H1 (cell line): Measurements from ENCODE around the gene CLIC1. TPM values are rescaled to one million over a fixed set of nuclear protein-coding genes. Genes with fewer than 3 reads are reported as not detected.

ENCODE experiments used
- CTCF ChIA-PET: fragments of 300-600 bp; sonication (Branson Sonifier 250); formaldehyde crosslinking; loops from one replicate; lab custom pipeline; 2021; ENCODE audit not compliant: partially characterized antibody; lab: Charles Lee
- POLR2A ChIA-PET: fragments of 300-600 bp; sonication (Branson Sonifier 250); formaldehyde crosslinking; loops from one replicate; lab custom pipeline; 2021; ENCODE audit warnings: inconsistent platforms; ENCODE audit not compliant: partially characterized antibody; lab: Charles Lee
- DNase-seq, 2 experiments: peaks; one replicate each; pipeline versions ENCODE4 v3.0.0 to v3.0.0-alpha.2; 2010 to 2022; ENCODE audit warnings: low spot score in 2 of 2, low read depth in 1 of 2, mixed read lengths in 1 of 2
- FAIRE-seq: peaks from 2 replicates; lab custom pipeline; 2011; peaks lifted over from hg19 to GRCh38; lab: Jason Lieb, UNC
- H2AFZ ChIP-seq: 2 replicates; pipeline ENCODE4 v1.8.1; 2012; ENCODE audit warnings: low read length, inconsistent platforms
- H2AK5ac ChIP-seq: 2 replicates; pipeline ENCODE4 v1.6.1; 2013; ENCODE audit warnings: low read depth, low read length
- H2BK120ac ChIP-seq: replicated peaks from 2 replicates; pipeline ENCODE3; 2013; ENCODE audit warnings: low read depth, low read length, inconsistent platforms
- H2BK12ac ChIP-seq: 2 replicates; pipeline ENCODE4 v1.6.1; 2013; ENCODE audit warnings: low read depth, low read length
- H2BK15ac ChIP-seq: 2 replicates; pipeline ENCODE4 v1.6.1; 2013; ENCODE audit warnings: low read length
- H2BK20ac ChIP-seq: 2 replicates; pipeline ENCODE4 v1.6.1; 2013; ENCODE audit warnings: low read length
- H2BK5ac ChIP-seq: 2 replicates; pipeline ENCODE4 v1.6.1; 2013; ENCODE audit warnings: low read depth, low read length
- H3K14ac ChIP-seq: 2 replicates; pipeline ENCODE4 v1.6.1; 2013; ENCODE audit warnings: inconsistent platforms; ENCODE audit not compliant: insufficient read length
- H3K18ac ChIP-seq: 2 replicates; pipeline ENCODE4 v1.6.1; 2013; ENCODE audit warnings: low read length; ENCODE audit errors: extremely low read depth
- H3K23ac ChIP-seq: 2 replicates; pipeline ENCODE4 v1.6.1; 2013; ENCODE audit warnings: inconsistent platforms; ENCODE audit not compliant: insufficient read length
- H3K23me2 ChIP-seq: 2 replicates; pipeline ENCODE4 v1.6.1; 2013; ENCODE audit warnings: low read depth, low read length
- H3K27ac ChIP-seq: 2 replicates; pipeline ENCODE4 v1.6.1; 2011; ENCODE audit warnings: low read depth, low read length, inconsistent platforms
- H3K27me3 ChIP-seq, 4 experiments: replicated peaks in 1 of 4; 1 replicate in 1 of 4; 2 replicates in 3 of 4; pipeline versions ENCODE4 v1.6.1 to v1.8.1; 2011 to 2013; ENCODE audit warnings: low read length in 3 of 4, mild to moderate bottlenecking in 3 of 4, inconsistent platforms in 2 of 4, mixed read lengths in 2 of 4, moderate library complexity in 1 of 4; ENCODE audit not compliant: control insufficient read depth in 3 of 4, insufficient read depth in 3 of 4; ENCODE audit errors: extremely low read depth in 1 of 4
- H3K36me3 ChIP-seq, 4 experiments: 2 replicates each; pipeline versions ENCODE4 v1.6.1 to v1.8.1; 2011 to 2013; ENCODE audit warnings: mild to moderate bottlenecking in 4 of 4, low read length in 3 of 4, moderate library complexity in 2 of 4, control low read depth in 1 of 4, inconsistent platforms in 1 of 4; ENCODE audit not compliant: insufficient read depth in 4 of 4, control insufficient read depth in 2 of 4
- H3K4ac ChIP-seq: replicated peaks from 2 replicates; pipeline ENCODE3; 2013; ENCODE audit warnings: low read length, low read depth, mixed read lengths, inconsistent platforms; ENCODE audit not compliant: insufficient read length
- H3K4me1 ChIP-seq, 4 experiments: replicated peaks in 1 of 4; 1 replicate in 1 of 4; 2 replicates in 3 of 4; pipeline versions ENCODE4 v1.6.1 to v1.8.1; 2011 to 2013; ENCODE audit warnings: low read length in 3 of 4, inconsistent platforms in 2 of 4, mixed read lengths in 1 of 4; ENCODE audit not compliant: insufficient read depth in 4 of 4, control insufficient read depth in 3 of 4
- H3K4me2 ChIP-seq, 2 experiments: 2 replicates each; pipeline versions ENCODE4 v1.6.1 to v1.8.1; 2011 to 2013; ENCODE audit warnings: low read depth in 2 of 2, low read length in 2 of 2, control low read depth in 1 of 2, inconsistent platforms in 1 of 2, mild to moderate bottlenecking in 1 of 2; ENCODE audit not compliant: insufficient read depth in 1 of 2
- H3K4me3 ChIP-seq, 4 experiments: fragments of 200-600, 300-600 bp in 1 of 4; sonication (generic), shearing (Covaris generic), sonication (Bioruptor Twin) in 1 of 4; 2 replicates each; pipeline versions ENCODE4 v1.5.1 to v1.8.1; 2011 to 2016; ENCODE audit warnings: low read length in 4 of 4, low read depth in 3 of 4, control low read depth in 2 of 4, inconsistent platforms in 2 of 4, mild to moderate bottlenecking in 2 of 4, mixed read lengths in 1 of 4, moderate library complexity in 1 of 4; ENCODE audit not compliant: insufficient read depth in 2 of 4; ENCODE audit errors: extremely low read depth in 1 of 4
- H3K56ac ChIP-seq: replicated peaks from 2 replicates; pipeline ENCODE3; 2013; ENCODE audit warnings: low read depth, mild to moderate bottlenecking, mixed read lengths, low read length, inconsistent platforms; ENCODE audit not compliant: insufficient read length
- H3K79me1 ChIP-seq: 2 replicates; pipeline ENCODE4 v1.6.1; 2013; ENCODE audit warnings: low read depth, low read length, control low read depth
- H3K79me2 ChIP-seq, 2 experiments: 2 replicates each; pipeline versions ENCODE4 v1.6.1 to v1.8.1; 2012 to 2013; ENCODE audit warnings: low read length in 2 of 2, mild to moderate bottlenecking in 2 of 2, inconsistent platforms in 1 of 2; ENCODE audit not compliant: insufficient read depth in 2 of 2, control insufficient read depth in 1 of 2
- H3K9ac ChIP-seq, 4 experiments: replicated peaks in 1 of 4; 1 replicate in 1 of 4; 2 replicates in 3 of 4; pipeline versions ENCODE4 v1.6.1 to v1.8.1; 2011 to 2013; ENCODE audit warnings: low read depth in 3 of 4, low read length in 3 of 4, control low read depth in 2 of 4, mild to moderate bottlenecking in 2 of 4, moderate library complexity in 2 of 4, inconsistent platforms in 1 of 4; ENCODE audit errors: extremely low read depth in 1 of 4
- H3K9me3 ChIP-seq, 2 experiments: 2 replicates each; pipeline versions ENCODE4 v1.6.1 to v1.8.1; 2012 to 2013; ENCODE audit warnings: mild to moderate bottlenecking in 2 of 2, moderate library complexity in 2 of 2, control low read depth in 1 of 2, inconsistent platforms in 1 of 2, low read depth in 1 of 2, low read length in 1 of 2, mixed read lengths in 1 of 2; ENCODE audit not compliant: insufficient read depth in 2 of 2
- H4K20me1 ChIP-seq, 2 experiments: replicated peaks in 1 of 2; 2 replicates each; pipeline versions ENCODE3 to v1.8.1; 2011 to 2013; ENCODE audit warnings: inconsistent platforms in 2 of 2, low read length in 2 of 2, mild to moderate bottlenecking in 1 of 2; ENCODE audit not compliant: insufficient read depth in 2 of 2, control insufficient read depth in 1 of 2
- H4K5ac ChIP-seq: 2 replicates; pipeline ENCODE4 v1.6.1; 2013; ENCODE audit warnings: low read length, low read depth, mixed read lengths, inconsistent platforms; ENCODE audit not compliant: insufficient read length
- H4K8ac ChIP-seq: 2 replicates; pipeline ENCODE4 v1.8.0; 2013; ENCODE audit warnings: mild to moderate bottlenecking, moderate library complexity, low read length, inconsistent platforms; ENCODE audit not compliant: insufficient read depth; ENCODE audit errors: extremely low read depth
- H4K91ac ChIP-seq: replicated peaks from 2 replicates; pipeline ENCODE3; 2013; ENCODE audit warnings: low read length, mixed read lengths, inconsistent platforms; ENCODE audit not compliant: insufficient read length
- ATF2 ChIP-seq: IDR thresholded peaks from 2 replicates; pipeline ENCODE4 v1.6.1; 2012; ENCODE audit warnings: low read length, inconsistent platforms
- BCL11A ChIP-seq, 2 experiments: IDR thresholded peaks; one replicate each; pipeline ENCODE4 v1.6.1; 2011; ENCODE audit warnings: low read depth in 2 of 2, low read length in 2 of 2, mild to moderate bottlenecking in 2 of 2
- EGR1 ChIP-seq: IDR thresholded peaks from 2 replicates; pipeline ENCODE4 v1.6.1; 2011; ENCODE audit warnings: low read depth, low read length, borderline replicate concordance
- EZH2 ChIP-seq: fragments of 200-600 bp; sonication (generic); IDR thresholded peaks from 2 replicates; pipeline ENCODE4 v1.7.1; 2012; ENCODE audit warnings: low read depth, mild to moderate bottlenecking, moderate library complexity, low read length, inconsistent platforms; ENCODE audit not compliant: severe bottlenecking
- JUN ChIP-seq: IDR thresholded peaks from 2 replicates; pipeline ENCODE4 v1.6.1; 2011; ENCODE audit warnings: low read depth, mild to moderate bottlenecking, improper control_type of control experiment, low read length
- JUND ChIP-seq: IDR thresholded peaks from 2 replicates; pipeline ENCODE4 v1.6.1; 2011; ENCODE audit warnings: mild to moderate bottlenecking, improper control_type of control experiment, low read length
- KDM4A ChIP-seq: IDR thresholded peaks from one replicate; pipeline ENCODE4 v1.7.1; 2012; ENCODE audit warnings: low read depth, mild to moderate bottlenecking, moderate library complexity, low read length, inconsistent platforms; ENCODE audit not compliant: severe bottlenecking
- MAFK ChIP-seq: IDR thresholded peaks from 2 replicates; pipeline ENCODE4 v1.6.1; 2012; ENCODE audit warnings: low read depth, mild to moderate bottlenecking, improper control_type of control experiment, low read length
- NRF1 ChIP-seq: IDR thresholded peaks from 2 replicates; pipeline ENCODE4 v1.6.1; 2011; ENCODE audit warnings: mild to moderate bottlenecking, low read depth, low read length, improper control_type of control experiment
- RAD21 ChIP-seq, 2 experiments: IDR thresholded peaks in 1 of 2; conservative IDR thresholded peaks in 1 of 2; 2 replicates each; pipeline ENCODE4 v1.6.1; 2011; ENCODE audit warnings: low read depth in 2 of 2, low read length in 2 of 2, improper control_type of control experiment in 1 of 2, inconsistent platforms in 1 of 2, mild to moderate bottlenecking in 1 of 2, moderate library complexity in 1 of 2
- SIN3A ChIP-seq, 2 experiments: IDR thresholded peaks in 1 of 2; conservative IDR thresholded peaks in 1 of 2; 2 replicates each; pipeline ENCODE4 v1.6.1; 2011 to 2012; ENCODE audit warnings: low read length in 2 of 2, improper control_type of control experiment in 1 of 2, low read depth in 1 of 2, mild to moderate bottlenecking in 1 of 2
- SP4 ChIP-seq: IDR thresholded peaks from 2 replicates; pipeline ENCODE4 v1.6.1; 2012; ENCODE audit warnings: low read length, inconsistent platforms
- WGBS, 2 experiments: shearing (Covaris generic) in 1 of 2; methylation state at CpG; one replicate each; pipeline versions ENCODE4 v1.1.6 to v1.1.7; 2013 to 2015; ENCODE audit warnings: low lambda C conversion rate in 2 of 2, mixed read lengths in 2 of 2, inconsistent platforms in 1 of 2, low coverage in 1 of 2, missing lambda C conversion rate in 1 of 2; ENCODE audit not compliant: insufficient replicate concordance in 2 of 2, insufficient coverage in 1 of 2, insufficient read length in 1 of 2; ENCODE audit errors: extremely low coverage in 1 of 2, missing lambda C conversion rate in 1 of 2; 5-methylcytosine and 5-hydroxymethylcytosine counted together
- polyA plus RNA-seq, 7 experiments: library from polyadenylated mRNA; depleted of rRNA in 3 of 7; stranded (reverse) in 5 of 7; unstranded in 2 of 7; fragments of >200 nt in 5 of 7; fragments of 200-250 nt in 2 of 7; gene quantifications; 1 replicate in 5 of 7; 2 replicates in 1 of 7; 4 replicates in 1 of 7; pipeline versions ENCODE4 v1.2.1 to v1.2.3, GENCODE V29; 2011 to 2013; ENCODE audit warnings: missing spikeins in 2 of 7, mixed read lengths in 2 of 7
- total RNA-seq: library from RNA; stranded (reverse); fragmentation: NEBNext Ultra II Directional; extraction: Animal tissue kit (Norgen Biotek cat#: 25700); gene quantifications from 2 replicates; pipeline ENCODE4 v1.2.1, GENCODE V29; 2021

Gene CLIC1
- total and polyA plus RNA-seq, 2 of the 8 experiments (the other 6 are each of a cell fraction or from before 2014, with no cell fraction given): 250 to 277 TPM

GRCh38 chr6:31777667-31778050 is 41.3 kb upstream of the CLIC1 start:
- H2BK12ac ChIP-seq: no peak overlapping the region
- no peak for FAIRE-seq
- no peak for TF ChIP-seq JUND
- no peak for TF ChIP-seq RAD21 (IDR thresholded peaks at IDR 0.05 in 1 of 2, conservative IDR thresholded peaks at IDR 0.05 in 1 of 2; ENCODE audit: low read depth in 2 of 2, low read length in 2 of 2)
- no peak for TF ChIP-seq KDM4A
- TF ChIP-seq MAFK: no peak
- TF ChIP-seq EZH2: no peak
- no peak for TF ChIP-seq ATF2
- TF ChIP-seq BCL11A (IDR thresholded peaks at IDR 0.05; ENCODE audit: low read depth in 2 of 2, low read length in 2 of 2): no peak
- no peak for TF ChIP-seq EGR1
- no peak for TF ChIP-seq SP4
- no peak for TF ChIP-seq NRF1
- no peak for TF ChIP-seq SIN3A (conservative IDR thresholded peaks at IDR 0.05 in 1 of 2, IDR thresholded peaks at IDR 0.05 in 1 of 2; ENCODE audit: low read depth in 1 of 2, low read length in 2 of 2)
- TF ChIP-seq JUN: no peak

More at GRCh38 chr6:31777667-31778050, 41.3 kb upstream of the CLIC1 start:
- Histone ChIP-seq H3K23ac (no peak overlapping the region), H2BK5ac (no peak overlapping the region), H2BK120ac (no peak overlapping the region), H3K27ac (no peak overlapping the region), H2BK15ac (no peak overlapping the region), H3K79me2 (no peaks in the 10 kb centered on the region), H3K18ac (no peak overlapping the region), H4K5ac (no peak overlapping the region), H2AFZ (no peak overlapping the region), H3K4me1 (peaks cover 0 to 7% (median 3%) of the 10 kb centered on the region in 4 experiments; a peak in 4 of 7 replicates), H4K8ac (no peak overlapping the region), H3K14ac (no peak overlapping the region), H2BK20ac (no peak overlapping the region), H4K20me1 (no peaks in the 10 kb centered on the region), H2AK5ac (no peak overlapping the region), H3K27me3 (no peaks in the 10 kb centered on the region; a peak in 1 of 7 replicates), H4K91ac (no peak overlapping the region), H3K79me1 (no peaks in the 10 kb centered on the region), H3K4me3 (no peak overlapping the region), H3K4me2 (no peak overlapping the region), H3K23me2 (0 out of 2 replicates have a peak, but pooled peaks cover 1% of the 10 kb centered on the region), H3K56ac (no peak overlapping the region), H3K9me3 (no peaks in the 10 kb centered on the region), H3K9ac (no peak overlapping the region), H3K36me3 (peaks cover 15 to 44% (median 37%) of the 10 kb centered on the region in 4 experiments), H3K4ac (no peak overlapping the region)
- DNase-seq: no peak
- CTCF ChIA-PET: interaction anchor here (0.6 to 15.6 kb wide), 11 partner anchors 3 to 113 kb away, joined by 3 to 228 read pairs (median 3); partner anchors contain the start of genes MPIG6B, VARS1 and VWA7
- POLR2A ChIA-PET: interaction anchor here (0.8 to 10.7 kb wide), 14 partner anchors 8 to 1206 kb away, joined by 3 to 85 read pairs (median 6); partner anchors contain the start of genes DDAH2, HSPA1B, LSM2 and MSH5
- 85% methylated on average over 5 of the region's 5 CpGs; no CpG with 5 or more reads in 1 of the 2 experiments for WGBS, 2 experiments
